Heart left ventricle (tissue), 16 donors: ENCODE data around the gene MYBPC2. TPM values are rescaled to one million over a fixed set of nuclear protein-coding genes. Genes with fewer than 3 reads are reported as not detected.

Experiments
- ATAC-seq, 4 donors: fragments of 200-7000 bp; cut with Tn5 transposase; one replicate each; pipeline ENCODE4 v1.9.1; 2020 to 2022; ENCODE audit warnings: moderate library complexity in 4 of 4, mild to moderate bottlenecking in 3 of 4, moderate number of reproducible peaks in 1 of 4
- DNase-seq, 5 donors: peaks; one replicate each; pipeline ENCODE4 v3.0.0-alpha.2; 2020
- H3K27ac ChIP-seq, 12 donors: fragments of 200-600 bp; sonication (generic) in 4 of 12; one replicate each; pipeline versions ENCODE4 v1.5.0 to v1.8.0; 2016 to 2022; ENCODE audit warnings: mild to moderate bottlenecking in 2 of 12
- H3K27me3 ChIP-seq, 9 donors: fragments of 200-600 bp; sonication (generic) in 2 of 9; one replicate each; pipeline versions ENCODE4 v1.5.1 to v1.8.0; 2016 to 2022; ENCODE audit warnings: mild to moderate bottlenecking in 3 of 9
- H3K36me3 ChIP-seq, 9 donors: fragments of 200-600 bp; sonication (generic) in 2 of 9; one replicate each; pipeline versions ENCODE4 v1.5.0 to v1.8.0; 2018 to 2022; ENCODE audit warnings: mild to moderate bottlenecking in 2 of 9
- H3K4me1 ChIP-seq, 12 donors: fragments of 200-600 bp; sonication (generic) in 4 of 12; one replicate each; pipeline versions ENCODE4 v1.5.0 to v1.8.0; 2016 to 2022; ENCODE audit warnings: mild to moderate bottlenecking in 3 of 12
- H3K4me3 ChIP-seq, 12 donors: fragments of 200-600 bp; sonication (generic) in 4 of 12; one replicate each; pipeline versions ENCODE4 v1.5.0 to v1.8.0; 2017 to 2022; ENCODE audit warnings: mild to moderate bottlenecking in 9 of 12, moderate library complexity in 4 of 12
- H3K9me3 ChIP-seq, 12 donors: fragments of 200-600 bp; sonication (generic) in 4 of 12; one replicate each; pipeline versions ENCODE4 v1.5.0 to v1.8.0; 2016 to 2022; ENCODE audit warnings: mild to moderate bottlenecking in 1 of 12
- CTCF ChIP-seq, 12 donors: fragments of 200-600 bp; sonication (generic) in 4 of 12; IDR thresholded peaks; one replicate each; pipeline versions ENCODE4 v1.5.0 to v1.8.0; 2018 to 2022; ENCODE audit warnings: antibody characterized with exemption in 12 of 12, mild to moderate bottlenecking in 5 of 12
- POLR2A ChIP-seq, 2 donors: fragments of 450-650 bp; IDR thresholded peaks; one replicate each; pipeline ENCODE4 v1.6.1; 2017; ENCODE audit warnings: antibody characterized with exemption in 2 of 2, mild to moderate bottlenecking in 2 of 2, moderate library complexity in 2 of 2
- WGBS, 4 donors: extraction: QIAGEN DNeasy Blood & Tissue Kit in 2 of 4; methylation state at CpG; one replicate each; pipeline versions ENCODE4 v1.1.5 to v1.1.7; 2013 to 2018; 5-methylcytosine and 5-hydroxymethylcytosine counted together
- intact Hi-C, 10 donors: fragments of 100-400 bp; cut with DNase I; formaldehyde crosslinking; loops; one replicate each; pipeline versions ENCODE4 v1.11.1 to v1.14.2; 2022
- polyA plus RNA-seq, 2 donors: library from polyadenylated mRNA; stranded (reverse); fragments of 200-250 nt; gene quantifications; one replicate each; pipeline ENCODE4 v1.2.3, GENCODE V29; 2013
- total RNA-seq, 9 donors: library from RNA; depleted of rRNA in 2 of 9; stranded (reverse); fragments of >200 nt in 2 of 9; fragmentation: NEBNext Ultra II Directional in 3 of 9; extraction: Animal tissue kit (Norgen Biotek cat#: 25700) in 3 of 9; gene quantifications; one replicate each; pipeline versions ENCODE4 v1.1.0 to v1.2.4, GENCODE V29; 2016 to 2023
- donor health status: ischemic (EF 13 %, LVEDD 7.1; RV severe dilation, severe dysfunction).
- donor health status: healthy with polysubstance abuse.
- donor health status: DM: no; HTN: yes; CAD: no.
- donor health status: DM: no; HTN: no; CAD: no.
- donor health status: ischemic (EF 25% LVEDD 6.9; RV normal size, moderate dysfunction).
- donor health status: ischemic (EF 25% LVEDD 5.7; RV mildly dilated, moderate dysfunction).
- donor health status: healthy.
- donor health status: DM: yes; HTN: yes; CAD: no.
- donor health status: ischemic (EF 35%, LVEDD 5.7; RV mildly dilated, moderate dysfunction).
- donor health status: nonischemic (EF 11% LVEDD 7.7; RV severe dilation, severe dysfunction).
- donor health status: DM: yes; HTN: yes; CAD: no.
- donor health status: PGD.
- donor health status: ischemic (EF 29% LVEDD 5.4; RV normal size, mild dysfunction).
- donor health status: nonischemic (EF 23%, LVEDD 6.1; RV moderate dilation, normal function).

MYBPC2 gene
- total and polyA plus RNA-seq, 11 donors, result 0.09 to 0.35 (median 0.28) TPM; not detected in 8

GRCh38 chr19:50476224-50476906 lies 43.7 kb downstream of the MYBPC2 start, which contains the start of the genes EMC10 and GARIN5A:
Gene EMC10, plus strand, starts transcription at chr19:50476507. Its CDS starts 38 bp downstream, at chr19:50476545.
Gene GARIN5A, minus strand, starts transcription at chr19:50476848. Its CDS starts 460 bp downstream, at chr19:50476388.
- 1 to 4% (median 2%) methylated on average over 21 to 58 of the region's 58 CpGs for WGBS, 4 donors
- Histone ChIP-seq H3K4me1 (peaks cover 7 to 26% (median 14%) of the 10 kb centered on the region in 12 donors), H3K27me3 (no peaks in the 10 kb centered on the region), H3K36me3 (peaks cover 0 to 32% (median 23%) of the 10 kb centered on the region in 9 donors), H3K9me3 (no peaks in the 10 kb centered on the region), H3K27ac (peak within 1 kb of the TSS; percentile 35 to 88 (median 80)), H3K4me3 (peak within 1 kb of the TSS; percentile 47 to 99 (median 95))
- ATAC-seq (peak; percentile 84 to 98 (median 95)), DNase-seq (peak; percentile 90 to 96 (median 94))
- TF ChIP-seq POLR2A (IDR thresholded peaks at IDR 0.05), result peak in 1 of 2 donors; percentile 74
- no peak for TF ChIP-seq CTCF (IDR thresholded peaks at IDR 0.05)
- intact Hi-C loops, result loop anchor here in 6 of 10 donors (1.0 to 5.0 kb wide), 3 partner anchors 34 to 109 kb away; partner anchors contain the start of genes JOSD2 (in 5 of the 6) and NAPSA (in 2 of the 6)

- no peak for TF ChIP-seq CTCF (IDR thresholded peaks at IDR 0.05)
- TF ChIP-seq POLR2A (IDR thresholded peaks at IDR 0.05), result no peak
- DNase-seq, result no peak
- Histone ChIP-seq H3K27ac (peak overlapping the region in 8 of 12 donors; percentile 35 to 88 (median 82)), H3K4me3 (peak overlapping the region; percentile 47 to 99 (median 95)), H3K9me3 (no peaks in the 10 kb centered on the region), H3K27me3 (no peaks in the 10 kb centered on the region), H3K36me3 (peaks cover 0 to 37% (median 28%) of the 10 kb centered on the region in 9 donors), H3K4me1 (peaks cover 7 to 26% (median 14%) of the 10 kb centered on the region in 12 donors)
- 16 to 27% (median 19%) methylated on average over 19 to 20 of the region's 20 CpGs for WGBS, 4 donors
- ATAC-seq, result no peak
- intact Hi-C loops, result loop anchor here in 6 of 10 donors (1.0 to 5.0 kb wide), 3 partner anchors 34 to 110 kb away; partner anchors contain the start of genes JOSD2 (in 5 of the 6) and NAPSA (in 2 of the 6)
These were observed 44.2 kb downstream of the MYBPC2 start for GRCh38 chr19:50476907-50477238.

- ATAC-seq (no peak), DNase-seq (peak in 1 of 5 donors; percentile 48)
- Histone ChIP-seq H3K27me3 (no peaks in the 10 kb centered on the region), H3K4me1 (peaks cover 7 to 27% (median 14%) of the 10 kb centered on the region in 12 donors), H3K9me3 (no peaks in the 10 kb centered on the region), H3K27ac (no peak overlapping the region), H3K36me3 (peaks cover 0 to 47% (median 35%) of the 10 kb centered on the region in 9 donors), H3K4me3 (peak overlapping the region in 5 of 12 donors; percentile 85 to 99 (median 98))
- 85 to 94% (median 92%) methylated on average over 16 to 17 of the region's 17 CpGs for WGBS, 4 donors
- intact Hi-C loops, result loop anchor here in 4 of 10 donors (2.0 to 5.0 kb wide), 2 partner anchors 33 to 111 kb away; partner anchors contain the start of genes JOSD2 (in 3 of the 4) and NAPSA (in 2 of the 4)
- TF ChIP-seq POLR2A (IDR thresholded peaks at IDR 0.05) (no peak), CTCF (IDR thresholded peaks at IDR 0.05) (no peak)
These were observed 45.2 kb downstream of the MYBPC2 start for GRCh38 chr19:50477751-50478515.
